ENCODE data around the gene DDIT3. TPM values are rescaled to one million over a fixed set of nuclear protein-coding genes. Genes with fewer than 3 reads are reported as not detected.

DDIT3 gene
- 64.9 and 69.0 TPM in 2 replicates for polyA plus RNA-seq (2011; rRNA removed)
- polyA minus RNA-seq (2011; rRNA and poly(A)+ RNA removed) = 28.6 and 30.8 TPM in 2 replicates

DNA sequence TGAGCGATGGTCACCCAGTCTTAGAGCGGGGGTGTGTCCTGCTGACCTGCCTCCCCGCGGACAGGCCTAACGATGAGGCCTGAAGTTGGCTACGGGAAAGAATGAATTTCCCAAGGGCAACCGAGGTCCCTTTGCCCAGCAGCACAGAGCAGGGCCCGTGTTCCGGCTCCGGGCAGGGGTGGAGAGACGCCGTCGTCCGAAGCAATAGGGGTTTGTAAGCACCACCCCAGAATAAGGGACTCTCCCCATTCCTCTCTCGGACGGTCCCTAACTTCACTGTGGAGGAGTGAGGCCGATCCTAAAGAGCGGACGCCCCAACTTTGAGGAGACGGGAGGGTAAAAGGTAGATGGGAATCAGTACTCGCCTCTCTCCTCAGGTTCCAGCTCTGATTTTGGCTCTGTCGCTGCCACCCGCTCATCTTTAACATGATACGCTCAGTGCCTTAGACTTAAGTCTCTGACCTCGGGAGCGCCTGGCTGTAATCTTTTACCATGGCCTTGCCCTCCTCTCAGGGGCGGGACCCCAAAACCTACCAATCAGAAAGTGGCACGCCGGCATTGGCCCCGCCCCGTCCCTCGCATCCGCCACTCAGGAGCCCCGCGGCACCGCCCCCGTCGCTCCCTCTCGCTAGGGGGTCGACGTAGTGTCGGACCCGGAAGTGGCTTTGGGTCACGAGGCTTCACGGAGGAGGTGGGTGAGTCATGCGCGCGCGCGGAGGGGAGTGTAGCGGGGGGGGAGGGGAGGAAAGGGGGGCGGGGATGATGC lies at the start of gene DDIT3:
DDIT3 (minus strand) TSS at position 462 of the 766 bp plus-strand sequence. CDS start 3,108 bp downstream, outside the sequence.
- DNase-seq (ENCODE audit: low read depth, low spot score) = peak; percentile 98
- CTCF ChIA-PET = interaction anchor here (1.1 kb wide), 1 partner anchor 62 kb away, joined by 5 read pairs; no protein-coding TSS in a partner anchor
- peak within 1 kb of the TSS; percentile 100 for H3K4me3 ChIP-seq (ENCODE audit: low read depth, low read length)
- no peaks in the 10 kb centered on the region for H3K27me3 ChIP-seq (ENCODE audit: control insufficient read depth, insufficient read depth, low read length)
- H3K9me3 ChIP-seq (ENCODE audit: control insufficient read depth, insufficient read depth, low read length) = peaks cover 5% of the 10 kb centered on the region; the same call in 1 of the 2 replicates
- peak within 1 kb of the TSS; percentile 98 for H3K27ac ChIP-seq (ENCODE audit: low read depth, low read length)
- POLR2A ChIA-PET = interaction anchor here (0.6 to 1.5 kb wide), 8 partner anchors 17 to 1357 kb away, joined by 3 to 10 read pairs (median 4); partner anchors contain the start of genes ARHGEF25 and DCTN2
- no peak for TF ChIP-seq CTCF (IDR thresholded peaks at IDR 0.05; ENCODE audit: low read depth, low read length)

- CTCF ChIA-PET = interaction anchor here (0.5 to 0.6 kb wide), 2 partner anchors 13 to 324 kb away, joined by 4 to 6 read pairs; no protein-coding TSS in a partner anchor
- H3K27ac ChIP-seq (ENCODE audit: low read depth, low read length) = no peak overlapping the region
- TF ChIP-seq CTCF (IDR thresholded peaks at IDR 0.05; ENCODE audit: low read depth, low read length) = no peak
These were observed 49.5 kb upstream of the DDIT3 start for GRCh38 chr12:57569858-57570257.

DNA sequence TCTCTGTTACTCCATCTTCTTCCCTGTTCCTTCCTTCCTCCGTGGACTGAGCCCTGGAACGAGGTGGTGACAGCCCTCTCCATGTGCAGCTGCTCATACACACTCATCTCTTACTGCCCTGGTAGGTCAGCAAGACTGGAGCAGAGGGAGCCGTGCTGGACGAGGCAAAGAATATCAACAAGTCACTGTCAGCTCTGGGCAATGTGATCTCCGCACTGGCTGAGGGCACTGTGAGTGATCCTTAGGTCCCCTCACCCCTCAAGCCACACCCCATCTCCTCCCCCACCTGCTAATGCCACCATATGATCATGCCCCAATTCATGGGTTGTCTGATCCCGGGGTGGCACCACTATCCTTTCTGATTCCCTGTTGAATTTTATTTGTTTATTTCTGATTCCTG lies 48.5 kb upstream of the DDIT3 start:
- H3K27ac ChIP-seq (ENCODE audit: low read depth, low read length) = no peak overlapping the region
- H3K9me3 ChIP-seq (ENCODE audit: control insufficient read depth, insufficient read depth, low read length) = no peaks in the 10 kb centered on the region; the same call in 1 of the 2 replicates
- H3K4me3 ChIP-seq (ENCODE audit: low read depth, low read length) = no peak overlapping the region
- POLR2A ChIA-PET = no interaction called here
- peaks cover 26% of the 10 kb centered on the region for H3K27me3 ChIP-seq (ENCODE audit: control insufficient read depth, insufficient read depth, low read length)
- DNase-seq (ENCODE audit: low read depth, low spot score) = no peak
- CTCF ChIA-PET = no interaction called here
- no peak for TF ChIP-seq CTCF (IDR thresholded peaks at IDR 0.05; ENCODE audit: low read depth, low read length)

More at GRCh38 chr12:57569858-57570257, 49.5 kb upstream of the DDIT3 start:
- POLR2A ChIA-PET = no interaction called here
- H3K4me3 ChIP-seq (ENCODE audit: low read depth, low read length) = no peak overlapping the region
- no peak for DNase-seq (ENCODE audit: low read depth, low spot score)
- H3K9me3 ChIP-seq (ENCODE audit: control insufficient read depth, insufficient read depth, low read length) = no peaks in the 10 kb centered on the region; the same call in 1 of the 2 replicates
- peaks cover 21% of the 10 kb centered on the region for H3K27me3 ChIP-seq (ENCODE audit: control insufficient read depth, insufficient read depth, low read length)

DNA sequence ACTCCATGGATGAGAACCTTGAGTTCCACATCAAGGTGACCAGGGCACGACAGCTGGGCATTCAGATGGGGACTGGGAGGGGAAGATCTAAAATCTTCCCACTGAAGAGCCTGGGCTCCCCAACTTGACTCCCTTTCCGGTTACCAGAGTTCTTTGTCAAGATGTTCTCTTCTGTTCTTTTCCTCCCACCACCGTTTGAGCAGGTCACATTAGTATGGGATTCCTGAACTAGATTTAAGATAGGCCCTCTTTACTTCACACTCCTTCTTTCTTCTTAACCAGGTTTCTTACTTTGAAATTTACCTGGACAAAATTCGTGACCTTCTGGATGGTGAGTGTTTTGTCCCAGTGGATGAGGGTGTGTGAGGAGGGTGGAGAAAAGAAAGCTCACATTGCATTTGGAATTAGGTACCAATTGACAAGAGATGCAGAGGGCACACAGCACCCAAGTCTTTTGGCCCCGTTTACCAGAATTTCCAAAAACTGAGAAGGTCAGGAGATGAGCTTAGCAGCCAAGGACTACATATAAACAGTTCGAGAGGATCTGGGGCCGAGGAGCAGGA lies 43.9 kb upstream of the DDIT3 start:
- Histone ChIP-seq H3K4me3 (ENCODE audit: low read depth, low read length) (no peak overlapping the region), H3K9me3 (ENCODE audit: control insufficient read depth, insufficient read depth, low read length) (no peaks in the 10 kb centered on the region), H3K27ac (ENCODE audit: low read depth, low read length) (no peak overlapping the region), H3K27me3 (ENCODE audit: control insufficient read depth, insufficient read depth, low read length) (peaks cover 21% of the 10 kb centered on the region)
- DNase-seq (ENCODE audit: low read depth, low spot score) = no peak
- ChIA-PET POLR2A (interaction anchor here (0.6 kb wide), 1 partner anchor 12 kb away, joined by 4 read pairs; no protein-coding TSS in a partner anchor), CTCF (interaction anchor here (2.1 kb wide), 1 partner anchor 19 kb away, joined by 11 read pairs; no protein-coding TSS in a partner anchor)
- no peak for TF ChIP-seq CTCF (IDR thresholded peaks at IDR 0.05; ENCODE audit: low read depth, low read length)
